ENCODE data around the gene TSSC4.

- TF ChIP-seq CTCF (IDR thresholded peaks at IDR 0.05), result no peak
- no peak for TF ChIP-seq POLR2A (IDR thresholded peaks at IDR 0.05)
These were observed 19.7 kb upstream of the TSSC4 start for GRCh38 chr11:2380807-2381350.
